ENCODE results near the gene SHISA6.
A peak's percentile ranks its signal among the peaks of the same experiment; 100 is the strongest.
"Not testable (repeated sequence)": the region's sequence is repeated elsewhere in the genome, so short reads cannot be mapped to it uniquely, and the experiment has no call there.

SHISA6 gene

DNA sequence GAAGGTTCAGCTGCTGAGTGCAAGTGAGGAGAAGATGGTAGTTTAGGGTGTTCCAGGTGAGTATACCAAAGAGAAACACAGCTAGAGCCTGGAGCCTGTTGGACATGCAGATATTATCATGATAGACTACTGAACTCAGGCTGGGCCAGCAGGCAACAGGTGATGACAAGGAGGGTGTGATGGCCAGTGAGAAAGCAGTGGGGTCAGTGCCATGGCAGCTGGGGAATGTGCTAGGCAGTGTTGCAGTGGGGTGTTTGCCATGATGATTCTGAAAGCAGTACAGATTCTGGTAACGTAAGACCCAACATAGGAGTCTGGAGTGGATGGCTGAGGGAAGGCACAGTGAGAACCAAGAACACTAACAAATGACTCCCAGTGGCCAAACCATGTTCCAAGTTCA, 57.4 kb downstream of the SHISA6 start:
- no peak for DNase-seq

DNA sequence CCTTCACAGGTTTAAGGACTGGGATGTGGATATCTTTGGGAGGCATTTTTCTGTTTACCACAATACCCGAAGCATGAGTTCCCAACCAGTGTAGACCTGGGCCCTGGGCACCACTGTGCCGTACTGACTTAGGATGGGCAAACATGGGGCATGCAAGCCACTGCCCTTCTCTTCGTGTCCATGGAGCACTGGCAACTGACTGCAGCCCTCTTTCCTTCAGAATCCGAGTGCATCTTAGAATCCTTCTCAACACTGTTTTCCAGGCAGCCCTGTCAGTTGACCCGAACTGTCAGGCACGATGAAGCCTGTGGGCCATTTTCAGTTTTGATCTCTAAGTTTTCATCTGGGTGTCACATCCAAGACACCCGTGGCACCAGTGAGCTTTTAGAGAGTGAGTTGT, 59.2 kb downstream of the SHISA6 start:
- Histone ChIP-seq H3K14ac (ENCODE audit: low read length) (no peak overlapping the region), H3K36me3 (ENCODE audit: control insufficient read depth in 1 of 2, insufficient read depth in 2 of 2, low read length in 2 of 2) (no peaks in the 10 kb centered on the region), H3K79me1 (ENCODE audit: low read length) (no peaks in the 10 kb centered on the region), H2BK120ac (ENCODE audit: insufficient read depth, low read length, poor library complexity) (no peak overlapping the region), H3K9me3 (ENCODE audit: insufficient read depth, low read depth, low read length) (no peaks in the 10 kb centered on the region), H2BK5ac (ENCODE audit: low read depth, low read length, poor library complexity) (no peak overlapping the region), H2BK12ac (ENCODE audit: low read length) (no peak overlapping the region), H2AFZ (ENCODE audit: insufficient read depth, low read length, poor library complexity) (no peak overlapping the region), H4K12ac (ENCODE audit: low read depth, low read length) (no peak overlapping the region), H3K23ac (ENCODE audit: low read length) (no peak overlapping the region), H3K4me3 (ENCODE audit: low read depth, low read length) (peak overlapping the region; percentile 30), H4K91ac (ENCODE audit: low read depth, low read length) (no peak overlapping the region), H3K27ac (ENCODE audit: low read depth, low read length) (no peak overlapping the region), H3K4ac (ENCODE audit: low read depth, low read length) (no peak overlapping the region), H2AK5ac (ENCODE audit: low read length) (no peak overlapping the region), H3K4me1 (ENCODE audit: control insufficient read depth in 1 of 2, insufficient read depth in 2 of 2, low read length in 2 of 2) (no peaks in the 10 kb centered on the region), H3K9ac (ENCODE audit: low read length) (no peak overlapping the region), H3K79me2 (ENCODE audit: control insufficient read depth, insufficient read depth, low read length, poor library complexity) (no peaks in the 10 kb centered on the region), H3K27me3 (ENCODE audit: insufficient read depth, low read length) (no peaks in the 10 kb centered on the region), H4K8ac (ENCODE audit: low read depth, low read length) (no peak overlapping the region), H3K18ac (ENCODE audit: low read length) (no peak overlapping the region), H3K4me2 (ENCODE audit: low read length) (no peak overlapping the region)
- DNase-seq, result no peak
- no CpG with 5 or more reads among the region's 7 CpGs for WGBS (ENCODE audit: extremely low coverage, insufficient coverage, insufficient read length)

More for the DNA sequence above, 57.4 kb downstream of the SHISA6 start:
- Histone ChIP-seq H4K8ac (ENCODE audit: low read depth, low read length) (no peak overlapping the region), H2AFZ (ENCODE audit: insufficient read depth, low read length, poor library complexity) (no peak overlapping the region), H2BK120ac (ENCODE audit: insufficient read depth, low read length, poor library complexity) (no peak overlapping the region), H4K91ac (ENCODE audit: low read depth, low read length) (no peak overlapping the region), H3K14ac (ENCODE audit: low read length) (no peak overlapping the region), H3K36me3 (ENCODE audit: control insufficient read depth in 1 of 2, insufficient read depth in 2 of 2, low read length in 2 of 2) (no peaks in the 10 kb centered on the region), H2BK5ac (ENCODE audit: low read depth, low read length, poor library complexity) (no peak overlapping the region), H3K27me3 (ENCODE audit: insufficient read depth, low read length) (no peaks in the 10 kb centered on the region), H3K9ac (ENCODE audit: low read length) (no peak overlapping the region), H3K9me3 (ENCODE audit: insufficient read depth, low read depth, low read length) (no peaks in the 10 kb centered on the region), H3K79me2 (ENCODE audit: control insufficient read depth, insufficient read depth, low read length, poor library complexity) (no peaks in the 10 kb centered on the region), H3K27ac (ENCODE audit: low read depth, low read length) (no peak overlapping the region), H3K4me1 (ENCODE audit: control insufficient read depth in 1 of 2, insufficient read depth in 2 of 2, low read length in 2 of 2) (no peaks in the 10 kb centered on the region), H2BK12ac (ENCODE audit: low read length) (no peak overlapping the region), H3K4me2 (ENCODE audit: low read length) (no peak overlapping the region), H3K79me1 (ENCODE audit: low read length) (no peaks in the 10 kb centered on the region), H3K4ac (ENCODE audit: low read depth, low read length) (no peak overlapping the region), H3K4me3 (ENCODE audit: low read depth, low read length) (no peak overlapping the region), H3K18ac (ENCODE audit: low read length) (no peak overlapping the region), H2AK5ac (ENCODE audit: low read length) (no peak overlapping the region), H4K12ac (ENCODE audit: low read depth, low read length) (no peak overlapping the region), H3K23ac (ENCODE audit: low read length) (no peak overlapping the region)
- no CpG with 5 or more reads among the region's 1 CpG for WGBS (ENCODE audit: extremely low coverage, insufficient coverage, insufficient read length)

DNA sequence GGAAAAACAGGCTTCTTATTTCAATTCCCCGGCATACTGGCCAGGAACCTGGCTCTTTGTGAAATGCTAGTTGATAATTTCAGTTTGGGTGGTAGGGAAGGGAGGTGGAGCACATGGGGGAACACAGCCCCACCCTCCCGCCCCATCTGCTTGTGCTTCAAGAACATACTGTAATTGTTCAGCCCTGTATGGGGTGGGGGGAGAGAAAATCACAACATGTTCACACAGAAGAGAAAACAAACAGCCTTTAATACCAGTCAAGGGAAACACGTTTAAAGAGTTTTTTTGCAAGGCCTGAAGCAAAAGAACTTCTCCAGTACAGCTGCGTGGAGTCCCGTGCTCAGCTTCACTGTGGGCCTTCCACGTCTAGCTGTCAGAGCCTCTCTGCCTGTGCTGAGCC, 59.7 kb downstream of the SHISA6 start:
- no CpG with 5 or more reads among the region's 6 CpGs for WGBS (ENCODE audit: extremely low coverage, insufficient coverage, insufficient read length)
- H3K4me3 ChIP-seq (ENCODE audit: low read depth, low read length), result no peak overlapping the region
- H3K4me1 ChIP-seq (ENCODE audit: control insufficient read depth in 1 of 2, insufficient read depth in 2 of 2, low read length in 2 of 2), result no peaks in the 10 kb centered on the region
- H3K23ac ChIP-seq (ENCODE audit: low read length), result no peak overlapping the region
- H4K8ac ChIP-seq (ENCODE audit: low read depth, low read length), result no peak overlapping the region
- no peak overlapping the region for H2AFZ ChIP-seq (ENCODE audit: insufficient read depth, low read length, poor library complexity)
- no peak overlapping the region for H2AK5ac ChIP-seq (ENCODE audit: low read length)
- no peak for DNase-seq
- no peak overlapping the region for H2BK12ac ChIP-seq (ENCODE audit: low read length)
- H3K79me1 ChIP-seq (ENCODE audit: low read length), result no peaks in the 10 kb centered on the region
- no peak overlapping the region for H3K27ac ChIP-seq (ENCODE audit: low read depth, low read length)
- H3K9me3 ChIP-seq (ENCODE audit: insufficient read depth, low read depth, low read length), result no peaks in the 10 kb centered on the region
- H2BK120ac ChIP-seq (ENCODE audit: insufficient read depth, low read length, poor library complexity), result no peak overlapping the region
- H3K4me2 ChIP-seq (ENCODE audit: low read length), result no peak overlapping the region
- H3K36me3 ChIP-seq (ENCODE audit: control insufficient read depth in 1 of 2, insufficient read depth in 2 of 2, low read length in 2 of 2), result no peaks in the 10 kb centered on the region
- H3K27me3 ChIP-seq (ENCODE audit: insufficient read depth, low read length), result no peaks in the 10 kb centered on the region
- no peak overlapping the region for H3K9ac ChIP-seq (ENCODE audit: low read length)
- H3K18ac ChIP-seq (ENCODE audit: low read length), result no peak overlapping the region
- H3K14ac ChIP-seq (ENCODE audit: low read length), result no peak overlapping the region
- H2BK5ac ChIP-seq (ENCODE audit: low read depth, low read length, poor library complexity), result no peak overlapping the region
- no peaks in the 10 kb centered on the region for H3K79me2 ChIP-seq (ENCODE audit: control insufficient read depth, insufficient read depth, low read length, poor library complexity)
- H4K12ac ChIP-seq (ENCODE audit: low read depth, low read length), result no peak overlapping the region
- no peak overlapping the region for H3K4ac ChIP-seq (ENCODE audit: low read depth, low read length)
- H4K91ac ChIP-seq (ENCODE audit: low read depth, low read length), result no peak overlapping the region

DNA sequence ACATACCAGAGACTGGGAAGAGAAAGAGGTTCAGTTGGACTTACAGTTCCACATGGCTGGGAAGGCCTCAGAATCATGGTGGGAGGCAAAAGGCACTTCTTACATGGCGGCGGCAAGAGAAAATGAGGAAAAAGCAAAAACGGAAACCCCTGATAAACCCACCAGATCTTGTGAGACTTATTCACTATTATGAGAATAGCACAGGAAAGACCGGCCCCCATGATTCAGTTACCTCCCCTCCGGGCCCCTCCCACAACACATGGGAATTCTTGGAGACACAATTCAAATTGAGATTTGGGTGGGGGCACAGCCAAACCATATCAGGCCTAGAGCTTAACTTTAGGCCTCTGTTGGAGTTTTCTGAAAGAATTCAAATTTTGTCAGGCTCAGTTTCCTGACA, 60.9 kb downstream of the SHISA6 start:
- not testable (repeated sequence) for H2BK5ac ChIP-seq (ENCODE audit: low read depth, low read length, poor library complexity); H4K8ac ChIP-seq (ENCODE audit: low read depth, low read length); H3K4ac ChIP-seq (ENCODE audit: low read depth, low read length); H2AK5ac ChIP-seq (ENCODE audit: low read length); H3K9me3 ChIP-seq (ENCODE audit: insufficient read depth, low read depth, low read length); H4K91ac ChIP-seq (ENCODE audit: low read depth, low read length); H2BK120ac ChIP-seq (ENCODE audit: insufficient read depth, low read length, poor library complexity); H3K14ac ChIP-seq (ENCODE audit: low read length); H3K23ac ChIP-seq (ENCODE audit: low read length); H4K12ac ChIP-seq (ENCODE audit: low read depth, low read length); H3K27ac ChIP-seq (ENCODE audit: low read depth, low read length); H3K4me2 ChIP-seq (ENCODE audit: low read length); H3K4me3 ChIP-seq (ENCODE audit: low read depth, low read length); H2BK12ac ChIP-seq (ENCODE audit: low read length); H2AFZ ChIP-seq (ENCODE audit: insufficient read depth, low read length, poor library complexity); H3K27me3 ChIP-seq (ENCODE audit: insufficient read depth, low read length); DNase-seq; H3K36me3 ChIP-seq (ENCODE audit: control insufficient read depth in 1 of 2, insufficient read depth in 2 of 2, low read length in 2 of 2); H3K9ac ChIP-seq (ENCODE audit: low read length); H3K18ac ChIP-seq (ENCODE audit: low read length); H3K4me1 ChIP-seq (ENCODE audit: control insufficient read depth in 1 of 2, insufficient read depth in 2 of 2, low read length in 2 of 2); H3K79me1 ChIP-seq (ENCODE audit: low read length); H3K79me2 ChIP-seq (ENCODE audit: control insufficient read depth, insufficient read depth, low read length, poor library complexity)
- WGBS (ENCODE audit: extremely low coverage, insufficient coverage, insufficient read length), result no CpG with 5 or more reads among the region's 5 CpGs

Data from trophoblast cell (in vitro differentiated cells and primary cell).